Ishikawa (cell line): Measurements from ENCODE around the gene PPP1R26.

Source experiments
- CEBPB ChIP-seq: IDR thresholded peaks from 2 replicates; pipeline ENCODE4 v1.6.1; 2012
- CREB1 ChIP-seq: IDR thresholded peaks from 2 replicates; pipeline ENCODE4 v1.6.1; 2012; ENCODE audit warnings: low read depth
- FOXM1 ChIP-seq: IDR thresholded peaks from 2 replicates; pipeline ENCODE4 v1.6.1; 2012; ENCODE audit warnings: low read depth, borderline replicate concordance
- NFIC ChIP-seq: IDR thresholded peaks from 2 replicates; pipeline ENCODE4 v1.6.1; 2012
- RAD21 ChIP-seq: IDR thresholded peaks from 2 replicates; pipeline ENCODE4 v1.6.1; 2012; ENCODE audit warnings: low read depth
- TCF12 ChIP-seq: IDR thresholded peaks from 2 replicates; pipeline ENCODE4 v1.6.1; 2012; ENCODE audit warnings: low read depth
- TEAD4 ChIP-seq: IDR thresholded peaks from 2 replicates; pipeline ENCODE4 v1.6.1; 2012
- YY1 ChIP-seq: IDR thresholded peaks from 2 replicates; pipeline ENCODE4 v1.6.1; 2012; ENCODE audit warnings: low read depth
- TF ChIP-seq, protein P1 (sequence below): IDR thresholded peaks from 2 replicates; pipeline ENCODE4 v1.6.1; 2012; ENCODE audit warnings: low read depth, mild to moderate bottlenecking

GRCh38 chr9:135513351-135513846 is 33.8 kb downstream of the PPP1R26 start:
- no peak for TF ChIP-seq TEAD4
- TF ChIP-seq FOXM1: no peak
- TF ChIP-seq NFIC: no peak
- no peak for TF ChIP-seq RAD21
- no peak for TF ChIP-seq TCF12
- no peak for TF ChIP-seq YY1
- no peak for TF ChIP-seq CREB1
- TF ChIP-seq, protein P1, sequence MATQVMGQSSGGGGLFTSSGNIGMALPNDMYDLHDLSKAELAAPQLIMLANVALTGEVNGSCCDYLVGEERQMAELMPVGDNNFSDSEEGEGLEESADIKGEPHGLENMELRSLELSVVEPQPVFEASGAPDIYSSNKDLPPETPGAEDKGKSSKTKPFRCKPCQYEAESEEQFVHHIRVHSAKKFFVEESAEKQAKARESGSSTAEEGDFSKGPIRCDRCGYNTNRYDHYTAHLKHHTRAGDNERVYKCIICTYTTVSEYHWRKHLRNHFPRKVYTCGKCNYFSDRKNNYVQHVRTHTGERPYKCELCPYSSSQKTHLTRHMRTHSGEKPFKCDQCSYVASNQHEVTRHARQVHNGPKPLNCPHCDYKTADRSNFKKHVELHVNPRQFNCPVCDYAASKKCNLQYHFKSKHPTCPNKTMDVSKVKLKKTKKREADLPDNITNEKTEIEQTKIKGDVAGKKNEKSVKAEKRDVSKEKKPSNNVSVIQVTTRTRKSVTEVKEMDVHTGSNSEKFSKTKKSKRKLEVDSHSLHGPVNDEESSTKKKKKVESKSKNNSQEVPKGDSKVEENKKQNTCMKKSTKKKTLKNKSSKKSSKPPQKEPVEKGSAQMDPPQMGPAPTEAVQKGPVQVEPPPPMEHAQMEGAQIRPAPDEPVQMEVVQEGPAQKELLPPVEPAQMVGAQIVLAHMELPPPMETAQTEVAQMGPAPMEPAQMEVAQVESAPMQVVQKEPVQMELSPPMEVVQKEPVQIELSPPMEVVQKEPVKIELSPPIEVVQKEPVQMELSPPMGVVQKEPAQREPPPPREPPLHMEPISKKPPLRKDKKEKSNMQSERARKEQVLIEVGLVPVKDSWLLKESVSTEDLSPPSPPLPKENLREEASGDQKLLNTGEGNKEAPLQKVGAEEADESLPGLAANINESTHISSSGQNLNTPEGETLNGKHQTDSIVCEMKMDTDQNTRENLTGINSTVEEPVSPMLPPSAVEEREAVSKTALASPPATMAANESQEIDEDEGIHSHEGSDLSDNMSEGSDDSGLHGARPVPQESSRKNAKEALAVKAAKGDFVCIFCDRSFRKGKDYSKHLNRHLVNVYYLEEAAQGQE: no peak
- TF ChIP-seq CEBPB: no peak
